GM18909 (cell line): Measurements from ENCODE around the gene NSL1.

ENCODE experiments used
- ATAC-seq: cut with Tn5 transposase; IDR thresholded peaks from one replicate; pipeline ENCODE4 v1.9.1; 2021; ENCODE audit warnings: mild to moderate bottlenecking; ENCODE audit not compliant: unreplicated experiment, poor library complexity

Gene NSL1

DNA sequence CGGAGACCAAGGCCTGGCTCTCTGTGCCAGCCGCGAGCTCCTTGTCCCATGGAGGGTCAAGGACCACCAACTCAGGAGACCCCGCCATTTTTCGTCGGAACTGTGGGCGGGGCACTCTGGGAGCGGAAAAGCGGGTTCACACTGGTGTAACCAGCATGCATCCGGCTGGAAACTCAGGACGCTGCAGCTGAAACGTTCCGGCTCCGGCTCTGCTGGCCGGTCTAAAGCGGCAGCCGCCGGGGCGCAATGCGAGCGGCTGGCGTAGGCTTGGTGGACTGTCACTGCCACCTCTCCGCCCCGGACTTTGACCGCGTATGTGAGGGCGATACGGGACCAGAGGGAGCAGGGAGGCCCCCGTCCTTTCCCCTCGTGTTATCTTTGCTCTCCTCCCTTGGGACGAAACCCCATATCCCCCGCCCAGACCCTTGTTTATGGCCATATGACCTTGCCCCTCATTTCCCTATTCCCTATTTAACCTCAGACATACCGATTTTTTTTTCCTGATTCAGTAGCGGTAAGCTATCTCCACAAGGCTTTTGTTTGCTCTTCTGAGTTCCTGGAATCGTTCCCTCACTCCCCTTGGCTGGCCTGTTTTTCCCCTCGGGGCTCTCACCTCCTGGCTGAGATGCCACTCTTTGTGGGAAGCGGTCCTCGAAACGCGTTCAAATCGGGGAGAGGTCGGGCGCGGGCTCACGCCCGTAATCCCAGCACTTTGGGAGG lies at the start of gene NSL1, which contains the start of gene TATDN3:
Gene NSL1, minus strand, starts transcription at position 102 of the 720 bp plus-strand sequence. Its CDS starts 14 bp downstream, at position 88.
Gene TATDN3, plus strand, starts transcription at position 219 of the 720 bp plus-strand sequence. Its CDS starts 28 bp downstream, at position 247.
- ATAC-seq = peak; percentile 76

DNA sequence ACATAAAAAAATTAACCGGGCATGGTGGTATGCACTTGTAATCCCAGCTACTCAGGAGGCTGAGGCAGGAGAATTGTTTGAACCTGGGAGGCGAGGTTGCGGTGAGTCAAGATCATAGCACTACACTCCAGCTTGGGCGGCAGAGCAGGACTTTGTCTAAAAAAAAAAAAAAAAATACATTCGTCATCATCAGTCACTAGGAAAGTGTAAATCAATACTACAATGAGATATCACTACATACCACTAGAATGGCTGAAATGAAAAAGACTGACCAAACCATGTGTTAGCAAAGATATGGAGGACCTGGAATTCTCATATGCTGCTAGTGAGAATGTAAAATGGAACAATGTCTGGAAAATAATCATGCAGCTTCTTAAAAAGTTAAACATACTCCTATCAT lies 46.6 kb upstream of the NSL1 start:
- ATAC-seq = no peak

GRCh38 chr1:212833211-212834207 lies 41.9 kb upstream of the NSL1 start:
- ATAC-seq = peak; percentile 88

- ATAC-seq = no peak
Observed at GRCh38 chr1:212828395-212828794, 36.8 kb upstream of the NSL1 start.

GRCh38 chr1:212827831-212828278 lies 36.3 kb upstream of the NSL1 start:
- ATAC-seq = no peak

DNA sequence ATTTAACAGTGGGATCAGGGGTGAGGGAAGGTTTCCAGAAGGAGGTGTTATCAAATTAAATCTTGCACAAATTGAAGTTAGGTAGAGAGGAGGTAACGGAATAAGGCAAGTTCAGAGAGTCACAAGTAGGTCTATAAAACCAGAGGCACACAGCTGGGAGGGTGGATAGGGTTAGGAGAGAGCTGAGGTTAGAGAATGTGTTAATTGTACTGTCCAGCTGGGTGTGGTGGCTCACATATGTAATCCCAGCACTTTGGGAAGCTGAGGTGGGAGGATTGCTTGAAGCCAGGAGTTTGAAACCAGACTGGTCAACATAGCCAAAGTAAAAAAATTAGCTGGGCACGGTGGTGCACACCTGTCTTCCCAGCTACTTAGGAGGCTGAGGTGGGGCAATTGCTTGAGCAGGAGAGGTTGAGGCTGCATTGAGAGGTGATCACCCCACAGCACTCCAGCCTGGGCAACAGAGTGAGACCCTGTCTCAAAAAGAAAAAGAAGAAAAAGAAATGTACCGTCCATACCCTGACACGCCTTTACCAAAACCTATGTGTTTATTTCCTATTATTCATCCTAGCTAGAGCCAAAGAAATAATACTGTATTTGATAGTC lies 35.7 kb upstream of the NSL1 start:
- ATAC-seq = no peak

GRCh38 chr1:212825798-212826452 lies 34.3 kb upstream of the NSL1 start:
- ATAC-seq = no peak

- no peak for ATAC-seq
Observed at GRCh38 chr1:212824201-212824600, 32.6 kb upstream of the NSL1 start.

- no peak for ATAC-seq
Observed at GRCh38 chr1:212822956-212823355, 31.4 kb upstream of the NSL1 start.

GRCh38 chr1:212820969-212821368 lies 29.4 kb upstream of the NSL1 start:
- ATAC-seq = no peak

GRCh38 chr1:212819726-212820125 lies 28.1 kb upstream of the NSL1 start:
- peak; percentile 56 for ATAC-seq

DNA sequence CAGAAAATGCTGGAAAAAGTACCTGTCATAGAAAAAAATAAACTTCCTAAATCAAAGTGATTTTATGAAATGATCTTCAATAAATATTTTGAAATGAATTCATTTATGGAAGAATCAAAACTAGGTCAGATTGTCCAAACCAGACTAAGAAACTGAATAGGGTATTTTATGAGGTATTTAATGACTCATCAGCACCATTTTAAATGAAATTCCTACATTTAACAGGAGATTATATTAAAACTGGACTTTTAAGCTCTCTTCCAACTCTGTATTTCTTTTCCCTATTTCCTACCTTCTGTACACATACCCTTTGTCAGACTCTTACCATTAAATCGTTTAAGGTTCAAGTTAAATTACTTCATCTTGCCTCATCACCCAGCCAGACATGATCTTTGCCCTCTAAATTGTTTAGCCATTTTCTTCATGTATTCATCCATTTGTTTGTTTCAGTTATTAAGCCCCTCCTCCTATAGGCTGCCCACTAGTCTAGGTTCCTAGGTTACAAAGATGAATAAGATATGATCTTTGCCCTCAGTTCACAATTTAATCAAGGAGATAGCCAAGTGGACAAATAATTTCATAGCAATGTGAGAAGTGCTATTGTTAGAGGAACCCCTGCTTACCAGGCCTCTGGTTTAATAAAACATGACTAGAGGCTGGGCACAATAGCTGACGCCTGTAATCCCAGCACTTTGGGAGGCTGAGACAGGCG lies 25.1 kb upstream of the NSL1 start:
- ATAC-seq = no peak

DNA sequence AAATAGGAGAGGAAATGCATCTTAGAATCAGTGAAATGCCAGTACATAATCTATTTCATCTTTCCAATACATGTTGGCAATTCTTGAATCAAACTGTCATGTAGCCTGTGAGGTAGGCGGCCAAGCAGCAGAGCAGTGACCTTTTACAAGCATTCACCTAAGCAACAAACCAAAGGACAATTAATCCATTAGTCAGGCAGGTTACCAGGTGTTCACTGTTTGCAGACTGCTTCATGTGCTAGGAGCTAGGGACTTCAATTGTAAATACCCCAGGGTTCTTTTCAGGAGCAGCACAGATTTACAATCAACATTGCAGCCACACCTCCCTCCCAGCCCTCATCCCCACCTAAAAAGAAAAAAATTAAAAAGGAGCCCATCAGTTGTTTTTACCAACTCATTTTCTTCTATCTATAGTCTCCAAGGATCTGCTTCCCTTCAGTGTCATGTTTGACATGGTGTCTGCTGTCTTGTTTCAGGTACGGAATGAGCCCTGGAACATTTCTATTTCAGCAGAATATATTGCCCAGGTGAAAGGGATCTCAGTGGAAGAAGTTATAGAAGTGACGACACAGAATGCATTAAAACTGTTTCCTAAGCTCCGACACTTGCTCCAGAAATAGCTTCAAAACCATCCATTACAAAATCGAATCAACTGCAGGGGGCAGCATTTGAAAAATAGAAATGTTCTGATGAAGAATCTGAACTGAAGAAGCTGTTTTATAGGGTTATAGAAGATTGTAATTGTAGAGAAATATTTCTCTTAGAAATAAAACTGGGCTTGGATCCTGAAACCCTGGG lies 23.2 kb upstream of the NSL1 start:
- no peak for ATAC-seq

- no peak for ATAC-seq
Observed at GRCh38 chr1:212805767-212806166, 14.2 kb upstream of the NSL1 start.

- no peak for ATAC-seq
Observed at GRCh38 chr1:212797681-212798080, 6.1 kb upstream of the NSL1 start.

- peak; percentile 77 for ATAC-seq
Observed at GRCh38 chr1:212794561-212795014, 3.0 kb upstream of the NSL1 start.

- ATAC-seq = no peak
Observed at GRCh38 chr1:212792396-212792908, 875 bp upstream of the NSL1 start.

GRCh38 chr1:212791261-212791675 lies 309 bp downstream of the NSL1 start:
- ATAC-seq = peak; percentile 38
